ENCODE measurements around the gene REXO2.

Gene REXO2

DNA sequence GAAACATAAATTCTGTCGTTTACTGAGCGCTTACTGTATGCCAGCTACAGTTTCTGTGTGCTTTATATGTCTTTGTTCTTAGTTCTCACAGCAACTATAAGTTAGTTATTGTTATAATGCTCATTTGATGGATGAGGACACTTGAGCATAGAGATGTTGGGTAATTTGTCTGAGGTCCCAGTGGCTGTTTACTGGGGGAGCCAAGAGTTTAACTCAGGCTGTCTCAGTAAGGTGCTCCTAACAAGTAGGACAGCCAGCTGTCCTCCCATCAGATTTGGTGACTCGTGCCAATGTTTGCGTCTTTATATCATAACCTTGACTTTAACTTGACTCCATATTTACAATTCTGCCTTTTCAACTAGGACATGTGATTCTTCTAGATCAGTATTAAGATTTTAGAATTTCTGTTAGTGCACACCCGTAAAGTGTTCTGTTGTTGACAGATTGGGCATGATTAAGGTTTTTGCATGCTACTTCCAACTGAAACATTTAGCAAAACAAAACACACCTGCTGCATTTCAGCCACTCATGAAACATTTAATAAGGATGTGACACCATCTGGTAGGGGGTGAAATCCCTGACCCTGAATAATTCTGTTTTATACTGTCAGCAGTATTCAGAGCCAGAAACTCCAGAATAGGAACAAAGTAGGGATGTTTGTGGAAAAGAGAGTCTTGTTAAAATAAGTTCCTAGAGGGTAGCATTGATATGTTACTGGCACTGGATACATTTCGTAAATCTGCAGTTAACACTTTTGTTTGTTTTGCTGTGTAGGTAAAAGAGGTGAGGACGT lies 1.9 kb downstream of the REXO2 start:
- no peak for DNase-seq

- no peak for DNase-seq
Measured at GRCh38 chr11:114441921-114442320, 2.7 kb downstream of the REXO2 start.

- no peak for DNase-seq
Measured at GRCh38 chr11:114442536-114442935, 3.3 kb downstream of the REXO2 start.

DNA sequence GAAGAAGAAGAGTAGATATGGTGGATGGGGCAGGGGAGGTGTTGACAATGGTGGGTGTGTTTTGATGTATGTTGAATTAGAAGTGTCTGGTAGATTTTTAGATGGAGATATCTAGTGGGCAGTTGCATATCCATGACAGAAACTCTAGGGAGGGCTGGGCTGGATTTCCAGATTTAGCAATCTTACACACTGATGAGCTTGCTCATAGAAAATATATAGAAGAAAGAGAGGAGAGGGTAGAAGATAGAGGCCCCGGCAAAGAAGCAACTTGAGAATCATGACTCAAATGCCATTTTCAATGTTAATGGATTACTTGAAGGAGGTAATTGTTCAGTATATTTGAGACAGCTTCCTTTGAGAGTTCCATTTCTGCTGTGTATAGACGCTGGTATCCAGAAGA lies 8.2 kb downstream of the REXO2 start:
- no peak for DNase-seq

DNA sequence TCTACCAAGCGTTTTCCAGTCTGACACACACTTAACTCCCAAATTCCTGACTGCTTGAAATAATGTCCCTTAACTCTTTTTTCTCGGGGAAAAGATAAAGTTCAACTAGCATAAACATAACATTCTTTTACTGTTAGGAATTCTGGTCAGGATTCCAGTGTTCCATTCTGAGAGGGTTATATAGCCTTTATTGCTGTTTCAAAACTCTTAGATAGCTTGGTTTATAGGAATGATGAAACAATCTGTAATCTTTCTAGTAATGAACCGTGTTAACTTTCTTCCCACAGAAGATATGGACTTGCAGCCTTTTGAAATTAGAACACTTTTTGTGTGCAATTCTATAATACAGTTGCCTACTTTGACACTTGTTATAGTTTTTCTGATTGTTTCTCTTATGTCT lies 8.6 kb downstream of the REXO2 start:
- DNase-seq = peak; percentile 36

DNA sequence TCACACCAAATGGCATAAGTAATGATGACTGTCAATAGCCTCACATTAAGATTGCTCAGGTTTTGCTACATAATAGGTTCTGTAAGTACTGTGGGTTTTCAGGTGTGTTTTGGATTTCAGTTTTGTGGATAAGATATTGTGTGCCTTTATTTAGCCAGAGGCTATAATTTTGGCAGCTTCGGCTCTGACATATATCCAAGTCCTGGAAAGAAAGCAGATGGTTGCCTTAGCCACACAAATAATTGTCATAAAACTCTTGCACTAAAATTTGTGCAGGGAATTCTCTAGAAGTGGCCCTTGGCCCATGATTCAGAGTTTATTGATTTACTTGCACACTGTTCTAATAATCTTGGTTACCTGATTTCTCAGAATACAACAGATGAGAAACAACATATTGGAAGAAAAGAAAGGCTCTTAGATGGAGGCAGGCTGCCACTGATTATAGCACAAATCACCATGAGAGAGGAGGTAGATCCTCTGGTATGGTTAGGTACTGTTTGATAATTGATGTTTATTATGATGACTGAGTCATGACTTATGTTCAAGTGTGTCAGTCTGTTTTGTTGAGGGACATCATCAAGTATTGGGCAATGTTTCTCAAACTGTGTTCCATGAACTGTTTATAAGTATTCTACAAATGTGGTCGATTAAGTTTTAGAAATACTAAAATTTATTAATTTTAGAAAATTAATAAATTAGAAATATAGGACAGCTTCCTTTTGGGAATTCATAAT lies 9.6 kb downstream of the REXO2 start:
- DNase-seq = peak; percentile 43

DNA sequence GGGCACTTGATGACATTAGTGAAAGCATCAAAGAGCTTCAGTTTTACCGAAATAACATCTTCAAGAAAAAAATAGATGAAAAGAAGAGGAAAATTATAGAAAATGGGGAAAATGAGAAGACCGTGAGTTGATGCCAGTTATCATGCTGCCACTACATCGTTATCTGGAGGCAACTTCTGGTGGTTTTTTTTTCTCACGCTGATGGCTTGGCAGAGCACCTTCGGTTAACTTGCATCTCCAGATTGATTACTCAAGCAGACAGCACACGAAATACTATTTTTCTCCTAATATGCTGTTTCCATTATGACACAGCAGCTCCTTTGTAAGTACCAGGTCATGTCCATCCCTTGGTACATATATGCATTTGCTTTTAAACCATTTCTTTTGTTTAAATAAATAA lies 10.6 kb downstream of the REXO2 start:
- no peak for DNase-seq

DNA sequence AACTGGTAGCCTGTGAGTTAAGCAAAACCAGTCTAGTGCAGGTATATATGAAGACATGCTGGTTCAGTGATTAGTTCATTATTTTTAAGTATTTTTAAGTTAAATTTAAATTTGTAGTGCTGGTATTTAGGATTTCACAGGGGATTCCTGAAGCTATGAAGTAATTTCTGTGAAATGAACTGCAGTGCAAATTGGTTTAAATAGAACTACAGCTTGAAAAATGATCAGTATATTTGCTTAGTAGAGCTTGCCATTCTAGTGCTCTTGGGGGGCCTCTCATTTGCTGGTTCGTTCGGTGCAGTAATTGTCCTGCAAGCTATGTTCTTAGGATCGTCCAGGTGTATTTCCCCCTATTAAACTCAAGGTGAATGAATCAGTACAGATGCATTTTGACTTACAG lies 13.1 kb downstream of the REXO2 start:
- DNase-seq = no peak

- no peak for DNase-seq
Measured at GRCh38 chr11:114463999-114464398, 24.7 kb downstream of the REXO2 start.

GRCh38 chr11:114466742-114467141 lies 27.5 kb downstream of the REXO2 start:
- DNase-seq = no peak

GRCh38 chr11:114472661-114473060 lies 33.4 kb downstream of the REXO2 start:
- no peak for DNase-seq

DNA sequence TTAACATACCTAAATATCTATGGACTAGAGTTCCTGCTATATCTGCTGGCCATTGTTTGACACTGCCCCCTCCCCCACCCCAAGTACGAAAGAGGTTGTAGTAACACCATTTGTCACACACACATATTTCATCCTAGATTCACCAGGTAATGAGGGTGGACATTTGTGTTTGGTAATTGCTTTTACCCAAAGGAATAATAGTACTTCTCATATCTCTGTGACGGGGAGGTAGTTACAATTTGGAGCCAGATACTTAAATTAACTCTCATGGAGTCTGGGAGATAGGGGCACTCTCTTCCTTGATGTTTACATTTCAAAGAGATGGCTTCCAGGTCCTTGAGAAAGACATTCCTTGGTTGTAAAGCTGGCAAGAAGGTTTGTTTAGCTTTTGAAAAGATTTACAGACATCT lies 38.7 kb downstream of the REXO2 start:
- no peak for DNase-seq

- DNase-seq = peak; percentile 13
Measured at GRCh38 chr11:114478768-114479167, 39.5 kb downstream of the REXO2 start.

DNA sequence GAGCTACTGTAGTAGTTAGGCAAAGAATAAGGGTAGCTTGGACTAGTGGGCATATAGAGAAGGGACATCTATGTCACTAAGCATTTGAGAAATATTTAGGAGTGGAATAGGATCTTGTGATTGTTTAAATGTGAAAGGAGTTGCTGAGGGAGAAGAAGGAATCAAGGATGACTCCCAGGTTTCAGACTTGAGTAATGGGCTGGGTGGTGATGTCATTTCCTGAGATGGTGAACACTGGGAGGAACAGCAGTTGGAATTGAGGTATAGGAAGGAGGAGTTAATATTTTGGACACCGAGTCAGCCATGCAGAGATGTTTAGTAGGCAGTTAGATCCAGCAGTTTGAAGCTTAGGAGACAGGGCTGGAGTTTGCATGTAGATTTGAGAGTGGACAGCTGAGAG lies 40.1 kb downstream of the REXO2 start:
- DNase-seq = no peak

DNA sequence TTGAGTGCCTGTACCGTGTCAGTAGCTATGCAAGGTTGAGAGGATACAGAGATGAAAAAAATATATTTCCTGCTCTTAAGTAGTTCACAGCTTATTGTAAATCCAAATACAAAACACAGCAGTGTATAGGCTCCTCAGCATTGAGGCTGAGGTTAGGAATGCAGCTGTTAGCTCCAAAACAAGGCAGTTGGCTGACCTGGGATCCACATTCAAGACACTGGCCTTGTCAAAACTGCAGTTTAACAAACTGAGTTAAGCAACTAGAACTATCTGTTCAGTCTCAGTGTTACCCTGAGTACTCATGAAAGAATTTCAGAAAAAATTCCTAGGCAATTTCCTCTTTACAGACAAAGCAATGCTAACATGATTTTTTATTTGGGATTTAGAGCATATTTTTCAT lies 42.8 kb downstream of the REXO2 start:
- DNase-seq = no peak

- no peak for DNase-seq
Measured at GRCh38 chr11:114483929-114484328, 44.7 kb downstream of the REXO2 start.

GRCh38 chr11:114496915-114497314 lies 57.6 kb downstream of the REXO2 start:
- peak; percentile 11 for DNase-seq

DNA sequence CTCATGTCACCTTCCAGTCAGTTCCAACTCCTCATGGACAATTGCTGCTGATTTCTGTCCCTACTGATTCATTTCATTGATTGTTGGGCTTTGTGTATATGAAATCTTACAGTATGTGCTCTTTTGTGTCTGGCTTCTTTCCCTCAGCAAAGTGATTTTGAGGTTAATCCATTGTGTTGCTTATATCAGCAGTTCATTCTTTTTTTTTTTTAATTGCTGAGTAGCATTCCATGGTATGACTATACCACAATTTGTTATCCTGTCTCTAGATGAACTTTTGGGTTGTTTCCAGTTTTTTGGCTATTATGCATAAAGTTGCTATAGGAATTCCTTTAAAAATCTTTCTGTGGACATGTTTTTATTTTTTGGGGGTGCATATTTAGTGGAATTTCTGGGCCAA lies 60.5 kb downstream of the REXO2 start:
- DNase-seq = peak; percentile 5

Measured in HCEC 1CT (cell line).